Measurements from ENCODE around the gene TMEM184A. TPM values are rescaled to one million over a fixed set of nuclear protein-coding genes. Genes with fewer than 3 reads are reported as not detected.

TMEM184A gene
- total and polyA plus RNA-seq, 2 of the 4 experiments (the other 2 are of a cell fraction) = 0.36 to 1.9 TPM

DNA sequence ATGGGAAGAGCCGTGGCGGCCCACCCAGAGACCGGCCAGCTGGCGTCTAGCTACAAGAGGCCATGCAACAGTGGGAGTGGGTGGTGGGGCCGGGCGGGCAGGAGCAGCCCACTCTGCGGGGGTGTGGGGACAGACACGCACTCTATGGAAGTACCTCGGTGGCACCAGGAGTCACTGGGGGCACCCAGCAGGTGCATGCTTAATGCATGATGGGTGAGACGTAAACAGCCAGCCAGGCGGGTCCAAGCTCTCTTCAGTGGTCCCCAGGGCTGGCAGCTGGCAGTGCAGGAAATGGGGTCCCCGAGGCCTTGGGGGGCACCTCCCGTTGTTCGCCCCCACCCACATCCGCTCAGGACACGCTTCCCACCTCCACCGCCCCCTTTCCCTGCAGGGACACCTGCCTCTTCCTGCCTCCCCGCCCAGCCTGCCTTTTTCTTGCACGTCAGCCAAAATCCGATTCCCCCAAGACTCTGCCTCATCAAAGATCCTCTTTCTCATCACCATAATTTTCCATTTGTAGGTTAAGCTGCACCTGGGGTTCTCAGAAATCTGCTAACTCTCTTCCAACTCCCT lies 36.4 kb upstream of the TMEM184A start:
- Histone ChIP-seq H3K27ac (ENCODE audit: insufficient read depth, low read length) (no peak overlapping the region), H3K4me2 (ENCODE audit: low read depth, low read length) (no peak overlapping the region), H3K9me1 (ENCODE audit: insufficient read depth, low read length) (no peaks in the 10 kb centered on the region), H4K8ac (ENCODE audit: low read depth in 2 of 2, low read length in 2 of 2) (no peak overlapping the region), H3K18ac (ENCODE audit: low read depth, low read length) (no peak overlapping the region), H4K20me1 (ENCODE audit: insufficient read depth, low read length) (no peaks in the 10 kb centered on the region), H3K4me1 (ENCODE audit: control insufficient read depth, insufficient read depth, low read length) (no peaks in the 10 kb centered on the region), H2BK120ac (ENCODE audit: low read depth, low read length) (no peak overlapping the region), H3K27me3 (ENCODE audit: control insufficient read depth, insufficient read depth, low read length) (peaks cover 62% of the 10 kb centered on the region), H3K9ac (ENCODE audit: low read depth, low read length) (no peak overlapping the region), H2AK5ac (ENCODE audit: low read depth, low read length) (no peak overlapping the region), H3K56ac (ENCODE audit: extremely low read depth, insufficient read depth, low read length) (no peak overlapping the region), H3K36me3 (ENCODE audit: control insufficient read depth, insufficient read depth, low read length) (no peaks in the 10 kb centered on the region), H2AK9ac (replicated peaks; ENCODE audit: low read depth, low read length, poor library complexity) (no peak overlapping the region), H2BK5ac (ENCODE audit: low read depth, low read length, poor library complexity, severe bottlenecking) (no peak overlapping the region), H2AFZ (replicated peaks; ENCODE audit: low read length, poor library complexity) (peak overlapping the region; percentile 51), H2BK15ac (ENCODE audit: low read depth, low read length) (no peak overlapping the region), H3K79me1 (ENCODE audit: low read depth in 1 of 2, low read length in 2 of 2) (no peaks in the 10 kb centered on the region), H3K23ac (ENCODE audit: low read depth, low read length) (no peak overlapping the region), H3K4ac (ENCODE audit: low read depth, low read length) (no peak overlapping the region), H2BK20ac (ENCODE audit: low read depth, low read length) (no peak overlapping the region), H3K4me3 (ENCODE audit: insufficient read depth, low read depth, low read length) (no peak overlapping the region), H3K9me3 (ENCODE audit: control insufficient read depth, insufficient read depth, low read length) (peaks cover 13% of the 10 kb centered on the region), H4K91ac (ENCODE audit: insufficient read depth, low read depth, low read length) (no peak overlapping the region), H3K14ac (replicated peaks; ENCODE audit: low read depth, low read length) (no peak overlapping the region), H4K5ac (ENCODE audit: low read depth, low read length) (no peak overlapping the region)
- ChIA-PET CTCF (no interaction called here), POLR2A (ENCODE audit: unreplicated experiment) (no interaction called here)
- BruUV-seq (replicated peaks) = no TSS peak
- in situ Hi-C loops (cut with MboI; ENCODE audit: low sequenced_read_pairs) (no loop called here), intact Hi-C loops (cut with micrococcal nuclease) (no loop called here), dilution Hi-C loops (cut with HindIII; ENCODE audit: low sequenced_read_pairs, unreplicated experiment) (no loop called here)
- no peak for TF ChIP-seq NFE2L2 (IDR thresholded peaks at IDR 0.05; ENCODE audit: low read depth, low read length)
- TF ChIP-seq CEBPB (IDR thresholded peaks at IDR 0.05; ENCODE audit: low read depth, low read length) = no peak
- no peak for TF ChIP-seq MXI1 (IDR thresholded peaks at IDR 0.05; ENCODE audit: borderline replicate concordance, low read depth, low read length)
- TF ChIP-seq, protein P1, sequence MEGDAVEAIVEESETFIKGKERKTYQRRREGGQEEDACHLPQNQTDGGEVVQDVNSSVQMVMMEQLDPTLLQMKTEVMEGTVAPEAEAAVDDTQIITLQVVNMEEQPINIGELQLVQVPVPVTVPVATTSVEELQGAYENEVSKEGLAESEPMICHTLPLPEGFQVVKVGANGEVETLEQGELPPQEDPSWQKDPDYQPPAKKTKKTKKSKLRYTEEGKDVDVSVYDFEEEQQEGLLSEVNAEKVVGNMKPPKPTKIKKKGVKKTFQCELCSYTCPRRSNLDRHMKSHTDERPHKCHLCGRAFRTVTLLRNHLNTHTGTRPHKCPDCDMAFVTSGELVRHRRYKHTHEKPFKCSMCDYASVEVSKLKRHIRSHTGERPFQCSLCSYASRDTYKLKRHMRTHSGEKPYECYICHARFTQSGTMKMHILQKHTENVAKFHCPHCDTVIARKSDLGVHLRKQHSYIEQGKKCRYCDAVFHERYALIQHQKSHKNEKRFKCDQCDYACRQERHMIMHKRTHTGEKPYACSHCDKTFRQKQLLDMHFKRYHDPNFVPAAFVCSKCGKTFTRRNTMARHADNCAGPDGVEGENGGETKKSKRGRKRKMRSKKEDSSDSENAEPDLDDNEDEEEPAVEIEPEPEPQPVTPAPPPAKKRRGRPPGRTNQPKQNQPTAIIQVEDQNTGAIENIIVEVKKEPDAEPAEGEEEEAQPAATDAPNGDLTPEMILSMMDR (conservative IDR thresholded peaks at IDR 0.05; ENCODE audit: low read depth, low read length) = no peak
- no peak for TF ChIP-seq RCOR1 (IDR thresholded peaks at IDR 0.05; ENCODE audit: insufficient replicate concordance, low read length)
- TF ChIP-seq, protein P2, sequence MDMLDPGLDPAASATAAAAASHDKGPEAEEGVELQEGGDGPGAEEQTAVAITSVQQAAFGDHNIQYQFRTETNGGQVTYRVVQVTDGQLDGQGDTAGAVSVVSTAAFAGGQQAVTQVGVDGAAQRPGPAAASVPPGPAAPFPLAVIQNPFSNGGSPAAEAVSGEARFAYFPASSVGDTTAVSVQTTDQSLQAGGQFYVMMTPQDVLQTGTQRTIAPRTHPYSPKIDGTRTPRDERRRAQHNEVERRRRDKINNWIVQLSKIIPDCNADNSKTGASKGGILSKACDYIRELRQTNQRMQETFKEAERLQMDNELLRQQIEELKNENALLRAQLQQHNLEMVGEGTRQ (IDR thresholded peaks at IDR 0.05; ENCODE audit: low read depth, low read length) = no peak
- DNase-seq (no peak), ATAC-seq (ENCODE audit: low read depth) (no peak)
- WGBS, 2 experiments (ENCODE audit: extremely low coverage in 2 of 2, insufficient read length in 1 of 2) = 38% methylated on average over 13 of the region's 20 CpGs; no CpG with 5 or more reads in 1 of the 2 experiments
